T-helper 22 cell (primary cell): Measurements from ENCODE around the gene KLK8.
"Not testable (repeated sequence)": the region's sequence is repeated elsewhere in the genome, so short reads cannot be mapped to it uniquely, and the experiment has no call there.

Experiments
- DNase-seq: peaks from one replicate; pipeline ENCODE4 v3.0.0-alpha.2; 2020; ENCODE audit warnings: low read depth

Gene KLK8

DNA sequence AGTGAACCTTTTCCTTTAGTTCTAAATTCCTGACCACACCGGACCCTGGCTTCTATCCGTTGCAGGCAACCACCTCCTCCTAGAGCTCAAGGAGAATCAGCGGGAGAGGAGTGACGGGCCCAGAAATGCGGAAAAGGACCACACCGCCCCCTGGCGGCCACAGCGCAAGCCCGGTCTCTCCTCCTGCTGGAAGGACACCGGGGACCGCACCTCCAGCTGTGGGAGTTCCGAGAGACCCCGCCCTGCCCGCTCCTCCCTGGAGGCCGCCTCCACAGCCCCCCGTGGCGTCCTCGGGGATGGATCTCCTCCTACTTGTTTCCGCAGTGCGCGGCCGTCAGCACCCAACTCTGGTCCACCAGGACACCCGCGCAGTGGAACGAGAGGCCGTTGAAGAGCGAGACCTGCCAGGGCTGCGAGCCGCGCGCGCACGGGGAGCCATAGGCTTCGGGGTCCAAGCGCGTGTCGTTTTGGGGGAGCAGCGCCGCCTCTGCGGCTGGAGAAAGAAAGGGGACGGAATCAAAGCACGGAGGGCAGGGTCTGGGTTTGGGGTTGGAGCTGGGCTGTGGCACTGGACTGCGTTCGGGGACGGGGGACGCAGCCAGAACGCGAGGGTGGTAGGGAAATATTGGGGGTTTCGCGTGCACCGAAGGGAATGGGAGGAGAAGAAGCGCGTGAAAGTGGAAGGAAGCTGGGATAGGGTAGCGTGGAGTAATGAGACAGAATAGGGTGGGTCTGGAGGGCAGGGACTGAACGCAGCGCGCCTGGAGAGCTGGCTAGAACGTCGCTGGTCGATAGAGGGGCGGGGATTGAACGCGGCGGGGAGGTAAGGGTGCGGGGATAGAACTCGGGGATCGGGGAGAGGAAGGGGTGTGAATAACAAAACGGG lies 15.6 kb upstream of the KLK8 start:
- no peak for DNase-seq

- no peak for DNase-seq
Observed at GRCh38 chr19:51015691-51016267, 14.4 kb upstream of the KLK8 start.

DNA sequence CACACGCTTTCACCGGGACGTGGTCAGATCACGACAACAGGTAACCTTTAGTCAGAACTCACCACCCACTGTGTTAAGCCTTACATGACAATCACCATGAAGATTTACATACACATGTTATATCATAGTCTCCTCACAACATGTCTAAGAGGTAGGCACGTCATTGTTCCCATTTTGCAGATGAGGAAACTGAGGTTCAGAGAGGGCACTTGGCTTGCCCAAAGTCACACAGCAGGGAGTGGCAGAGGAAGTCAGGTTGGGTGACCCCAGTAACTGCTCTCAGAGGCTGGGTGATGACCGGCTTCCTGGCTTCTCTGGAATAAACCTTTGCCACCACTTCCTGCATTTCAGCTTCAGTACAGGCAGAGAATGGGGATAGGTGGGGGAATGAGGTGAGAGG lies 12.8 kb upstream of the KLK8 start:
- DNase-seq: no peak

- DNase-seq: no peak
Observed at GRCh38 chr19:51012661-51013190, 11.3 kb upstream of the KLK8 start.

DNA sequence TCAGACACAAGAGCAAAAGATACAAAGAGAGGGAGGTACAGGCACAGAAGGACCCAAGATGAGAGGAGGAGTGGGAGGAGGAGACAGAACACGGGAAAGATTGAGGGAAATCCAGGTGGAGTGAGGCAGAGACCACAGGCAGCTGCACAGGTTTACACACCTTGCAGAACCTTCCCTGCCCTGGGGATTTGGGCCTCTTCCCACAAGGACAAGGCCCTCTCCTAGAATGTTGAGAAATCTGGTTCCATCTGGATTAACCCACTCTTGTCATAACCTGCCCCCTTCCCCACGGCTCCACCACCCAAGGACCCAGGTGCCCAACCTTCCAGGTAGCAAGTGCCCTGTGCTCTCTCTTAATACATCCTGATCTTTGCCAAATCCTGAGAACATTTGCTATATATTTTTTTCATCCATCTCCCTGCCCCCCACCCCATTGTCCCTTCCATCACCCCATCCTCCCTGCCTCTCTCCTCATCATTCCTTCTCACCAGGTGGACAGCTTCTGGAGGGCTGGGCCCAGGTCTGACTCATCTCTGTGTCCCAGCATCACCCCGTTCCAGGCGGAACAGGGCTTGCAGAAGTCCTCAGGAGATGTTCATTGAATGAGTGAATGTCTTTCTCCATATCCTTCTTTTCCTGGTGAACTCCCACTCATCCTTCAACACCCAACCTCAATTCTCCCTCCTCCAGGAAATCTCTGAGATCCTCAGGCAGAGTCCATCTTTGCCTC lies 8.8 kb upstream of the KLK8 start:
- no peak for DNase-seq

GRCh38 chr19:51009061-51009891 lies 7.9 kb upstream of the KLK8 start:
- DNase-seq: no peak

GRCh38 chr19:51007488-51007887 lies 6.1 kb upstream of the KLK8 start:
- no peak for DNase-seq

DNA sequence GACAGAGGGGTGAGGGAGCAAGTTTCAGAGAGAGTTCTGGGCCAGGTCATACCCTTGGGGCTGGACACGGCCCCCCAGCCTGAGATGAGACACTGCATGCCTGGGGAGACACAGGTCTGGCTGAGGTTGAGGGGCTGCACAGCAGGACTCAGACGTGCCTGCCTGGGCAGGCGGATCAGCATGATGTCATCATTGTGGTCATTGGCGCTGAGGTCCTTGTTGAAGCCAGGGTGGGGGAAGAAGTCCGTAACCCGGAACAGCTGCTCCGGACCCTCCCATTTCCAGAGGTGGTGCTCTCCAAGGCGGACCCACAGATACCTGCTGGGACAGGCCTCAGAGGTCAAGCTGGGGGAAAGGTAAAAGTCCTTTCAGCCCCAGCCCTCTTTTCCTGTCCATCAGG lies 5.0 kb upstream of the KLK8 start:
- DNase-seq: no peak

DNA sequence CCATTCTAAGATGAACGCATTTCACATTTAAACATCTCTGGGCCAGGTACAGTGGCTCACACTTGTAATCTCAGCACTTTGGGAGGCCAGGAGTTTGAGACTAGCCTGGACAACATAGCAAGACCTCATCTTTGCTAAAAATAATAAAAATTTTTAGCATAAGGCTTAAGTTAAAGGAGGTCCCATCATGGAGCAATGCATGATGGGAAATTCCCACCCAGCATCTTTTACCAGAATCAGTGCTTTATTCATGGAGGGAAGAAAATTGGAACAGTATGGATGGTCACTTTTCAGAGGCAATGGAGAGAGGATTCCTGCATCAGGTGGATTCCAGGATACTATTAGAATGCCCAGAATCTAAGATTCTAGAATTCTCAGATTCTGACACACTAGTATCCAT lies 3.8 kb upstream of the KLK8 start:
- no peak for DNase-seq

- DNase-seq: no peak
Observed at GRCh38 chr19:51003316-51003715, 1.9 kb upstream of the KLK8 start.

DNA sequence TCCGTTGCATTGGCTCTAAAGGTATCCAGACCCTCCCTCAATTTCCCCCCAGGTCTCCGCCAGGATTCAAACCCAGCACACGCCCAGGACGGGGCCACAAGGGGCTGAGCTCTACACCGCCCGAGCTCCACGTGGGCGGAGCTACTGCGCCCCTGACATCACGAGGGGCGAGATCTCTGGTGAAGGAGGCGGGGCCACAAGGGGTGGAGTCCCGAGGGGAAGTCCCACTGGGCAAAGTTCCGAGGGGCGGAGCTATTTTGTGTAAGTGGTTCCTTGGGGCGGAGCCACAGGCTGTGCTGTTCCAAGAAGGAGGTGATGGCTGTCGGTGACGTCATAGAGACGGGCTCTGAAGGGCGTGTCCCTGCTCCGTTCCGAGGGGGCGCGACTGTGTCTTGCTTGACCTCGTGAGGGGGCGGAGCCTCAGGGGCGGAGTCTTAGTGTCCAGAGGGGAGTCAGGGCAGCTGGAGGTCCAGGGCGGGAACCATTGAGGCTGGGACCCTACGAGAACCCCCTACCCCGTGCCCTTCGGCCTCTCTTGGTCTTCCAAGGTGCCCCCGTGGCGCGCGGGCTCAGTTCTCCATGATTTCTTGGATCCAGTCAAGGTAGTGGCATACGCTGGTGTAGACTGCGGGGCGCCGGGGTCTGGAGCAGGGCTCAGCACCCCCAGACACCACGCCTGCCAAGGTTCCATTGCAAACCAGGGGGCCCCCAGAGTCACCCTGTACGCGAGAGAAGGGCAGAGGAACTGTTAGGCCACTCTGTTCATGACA lies 1.3 kb upstream of the KLK8 start:
- DNase-seq: no peak

- no peak for DNase-seq
Observed at GRCh38 chr19:51002089-51002532, 707 bp upstream of the KLK8 start.

DNA sequence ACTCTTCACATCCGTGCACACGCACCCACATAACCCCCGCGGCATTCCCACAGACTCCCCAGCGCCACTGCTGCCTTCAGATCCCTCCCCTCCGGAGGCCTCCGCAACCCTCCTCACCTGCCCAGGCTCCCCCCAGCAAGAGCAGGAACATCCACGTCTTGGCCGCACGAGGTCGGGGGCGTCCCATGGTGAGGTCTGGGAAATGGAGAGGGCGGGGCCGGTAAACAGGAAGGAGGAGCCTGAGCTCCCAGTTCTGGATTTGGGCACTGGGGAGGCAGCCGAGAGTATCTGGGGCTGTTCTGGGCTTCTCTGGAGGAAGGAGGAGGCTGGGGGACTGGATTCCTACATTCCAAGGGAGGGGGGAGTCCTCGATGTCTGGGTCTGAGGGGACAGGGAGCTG lies 423 bp downstream of the KLK8 start:
- DNase-seq: no peak

DNA sequence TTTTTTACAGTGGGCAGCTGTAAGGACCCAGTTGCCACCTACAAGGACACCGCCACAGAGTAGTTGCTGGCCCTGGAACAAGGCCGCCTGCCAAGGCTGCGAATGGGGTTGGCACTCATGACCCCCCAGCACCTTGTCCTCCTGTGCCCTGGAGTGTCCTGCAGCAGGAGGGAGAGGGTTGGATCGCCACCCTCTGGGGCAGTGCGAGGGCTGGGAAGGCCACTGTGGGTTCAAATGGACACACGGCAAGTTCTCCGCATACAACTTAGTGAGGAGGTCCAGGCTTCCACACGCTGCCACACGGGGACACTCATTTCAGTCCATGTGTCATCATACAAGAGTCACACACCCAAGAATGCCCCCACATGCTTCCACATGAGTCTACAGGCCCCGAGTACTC lies 978 bp downstream of the KLK8 start:
- no peak for DNase-seq

DNA sequence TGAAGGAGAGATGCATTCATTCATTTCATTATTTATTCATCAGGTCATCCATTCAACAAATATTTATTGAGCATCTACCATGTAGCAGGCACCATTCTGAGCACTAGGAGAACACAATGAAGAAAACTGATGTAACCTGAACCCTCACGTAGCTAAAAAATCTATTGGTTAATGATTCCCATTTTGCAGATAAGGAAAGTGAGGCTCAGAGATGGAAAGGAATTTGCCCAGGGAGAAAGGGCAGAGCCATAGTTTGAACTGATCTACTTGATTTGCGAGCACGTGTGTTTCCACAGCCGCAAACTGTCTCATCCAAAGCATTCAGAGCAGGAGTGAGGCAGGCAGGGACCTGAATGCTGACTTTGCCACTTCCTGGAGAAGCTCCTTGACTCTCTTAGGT lies 2.7 kb downstream of the KLK8 start:
- DNase-seq: no peak

GRCh38 chr19:50998061-50998460 lies 3.3 kb downstream of the KLK8 start:
- no peak for DNase-seq

DNA sequence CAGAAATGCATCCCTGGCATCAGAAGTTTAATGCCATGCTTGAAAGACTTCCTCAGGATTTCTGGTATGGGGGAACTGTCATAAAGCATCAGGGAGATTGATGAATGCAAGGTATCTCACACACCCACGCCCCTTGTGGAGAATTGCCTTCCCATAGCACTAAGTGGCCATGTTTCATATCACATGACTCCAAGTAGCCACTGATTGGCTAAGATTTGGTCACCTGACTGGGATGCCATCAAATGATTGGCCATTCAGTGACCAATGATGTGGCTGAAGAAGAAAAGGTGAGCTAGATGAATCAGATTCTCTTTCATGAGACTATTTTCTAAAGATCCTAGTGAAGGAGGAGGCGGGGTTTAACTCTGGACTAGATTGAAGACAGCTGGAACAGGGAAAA lies 7.3 kb downstream of the KLK8 start:
- DNase-seq: no peak

DNA sequence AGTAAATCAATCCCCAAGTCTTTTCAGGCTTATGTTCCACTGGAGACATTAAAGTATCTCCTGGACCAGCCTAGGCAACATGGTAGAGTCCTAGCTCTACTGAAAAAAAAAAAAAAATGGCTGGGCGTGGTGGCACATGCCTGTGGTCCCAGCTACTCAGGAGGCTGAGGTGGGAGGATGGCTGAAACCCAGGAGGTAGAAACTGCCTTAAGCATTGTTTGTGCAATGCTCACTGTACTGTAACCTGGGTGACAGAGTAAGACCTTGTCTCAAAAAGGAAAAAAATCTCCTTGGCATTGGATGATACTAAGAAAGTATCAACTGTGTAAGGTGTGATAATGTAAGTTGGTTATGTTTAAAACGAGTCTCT lies 8.8 kb downstream of the KLK8 start:
- no peak for DNase-seq

DNA sequence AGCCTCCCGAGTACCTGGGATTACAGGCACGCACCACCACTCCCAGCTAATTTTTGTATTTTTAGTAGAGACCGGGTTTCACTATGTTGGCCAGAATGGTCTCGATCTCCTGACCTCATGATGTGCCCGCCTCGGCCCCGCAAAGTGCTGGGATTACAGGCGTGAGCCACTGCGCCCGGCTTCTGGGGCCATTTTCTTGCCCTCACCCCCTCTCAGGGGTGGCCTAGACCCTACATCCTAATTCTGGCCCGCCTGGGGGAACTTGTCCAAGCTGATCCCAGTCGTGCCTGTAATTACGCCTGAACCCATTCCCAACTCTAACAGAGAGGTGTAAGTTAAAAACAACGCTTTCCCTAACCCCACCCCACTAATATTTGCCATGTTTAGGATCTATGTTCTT lies 17.0 kb downstream of the KLK8 start:
- DNase-seq: not testable (repeated sequence)

- DNase-seq: no peak
Observed at GRCh38 chr19:50983625-50984292, 17.6 kb downstream of the KLK8 start, which contains the start of gene KLK7. KLK7 (minus strand) TSS chr19:50983917; CDS start chr19:50982399, 1,518 bp downstream.

DNA sequence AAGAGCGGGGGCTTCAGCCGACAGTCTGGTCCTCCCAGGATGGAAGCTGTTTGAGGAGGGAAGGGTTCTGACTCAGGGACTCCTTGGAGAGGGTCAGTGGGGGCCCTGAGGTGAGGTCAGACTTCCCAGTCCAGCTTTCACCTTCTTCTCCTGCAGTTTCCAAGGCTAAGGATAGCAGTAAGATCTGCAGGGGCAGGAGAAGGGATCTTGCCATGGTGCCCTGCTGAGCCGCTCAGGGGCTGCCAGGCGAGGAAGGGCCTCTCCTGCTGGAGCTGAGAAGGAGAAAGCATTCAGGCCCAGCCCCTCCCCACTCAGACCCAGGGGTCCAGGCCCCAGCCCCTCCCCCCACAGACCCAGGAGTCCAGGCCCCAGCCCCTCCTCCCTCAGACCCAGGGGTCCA lies 19.2 kb downstream of the KLK8 start:
- no peak for DNase-seq
